ENCODE measurements around the gene IL13RA1. TPM values are rescaled to one million over a fixed set of nuclear protein-coding genes. Genes with fewer than 3 reads are reported as not detected.

Gene IL13RA1
- total RNA-seq, 1 experiment from 2014 or later: 7.2 TPM

GRCh38 chrX:118839334-118839958 is 112.0 kb downstream of the IL13RA1 start:
- intact Hi-C loops (cut with micrococcal nuclease; ENCODE audit: unreplicated experiment): no loop called here
- TF ChIP-seq EZH2 (IDR thresholded peaks at IDR 0.05; ENCODE audit: borderline replicate concordance, low read depth, low read length, poor library complexity, severe bottlenecking) (no peak), CTCF (conservative IDR thresholded peaks at IDR 0.05; ENCODE audit: low read depth, low read length) (peak; percentile 68)
- no peaks in the 10 kb centered on the region for H3K4me1 ChIP-seq (ENCODE audit: insufficient read depth, low read length, poor library complexity, severe bottlenecking)
- BruUV-seq (replicated peaks): no TSS peak
- no peak overlapping the region for H3K27ac ChIP-seq (ENCODE audit: low read depth, low read length, poor library complexity, severe bottlenecking)
- H3K4me3 ChIP-seq (ENCODE audit: low read depth, low read length, poor library complexity, severe bottlenecking): peak overlapping the region; percentile 34
- POLR2A ChIA-PET (ENCODE audit: low non-redundant PET): no interaction called here
- peak; percentile 48 for DNase-seq (ENCODE audit: low spot score)
- no peaks in the 10 kb centered on the region for H3K36me3 ChIP-seq (ENCODE audit: insufficient read depth, low read length, poor library complexity, severe bottlenecking)
- no peaks in the 10 kb centered on the region for H3K27me3 ChIP-seq (replicated peaks; ENCODE audit: insufficient read depth, low read depth, low read length, poor library complexity)
- CTCF ChIA-PET: interaction anchor here (0.9 to 1.5 kb wide), 2 partner anchors 8 to 227 kb away, joined by 3 to 7 read pairs; no protein-coding TSS in a partner anchor
- H3K9me3 ChIP-seq (ENCODE audit: low read depth, low read length, poor library complexity, severe bottlenecking): no peaks in the 10 kb centered on the region

Other genes with a start within 250 kb of the IL13RA1 start
- 2.1 and 2.2 TPM in 2 replicates for gene DOCK11, start 231.8 kb upstream of the IL13RA1 start, total RNA-seq (2021)
- gene ZCCHC12, start 96.2 kb downstream of the IL13RA1 start, total RNA-seq (2021): 1.2 TPM in 2 replicates
- gene LONRF3, start 247.0 kb downstream of the IL13RA1 start, total RNA-seq (2021): 0.11 TPM in 1 of 2 replicates, not detected in the other